CD14-positive monocyte (primary cell): ENCODE data around the gene BIRC2. TPM values are rescaled to one million over a fixed set of nuclear protein-coding genes. Genes with fewer than 3 reads are reported as not detected.
"Not testable (repeated sequence)": the region's sequence is repeated elsewhere in the genome, so short reads cannot be mapped to it uniquely, and the experiment has no call there.

ENCODE experiments used
- DNase-seq, 3 donors: peaks; one replicate each; pipeline ENCODE4 v3.0.0-alpha.2; 2011 to 2022
- H2AFZ ChIP-seq: 2 replicates; pipeline ENCODE4 v1.6.0; 2012; ENCODE audit warnings: mild to moderate bottlenecking, low read depth, low read length, inconsistent platforms; ENCODE audit not compliant: insufficient read depth, poor library complexity, severe bottlenecking
- H3K27ac ChIP-seq, 2 donors: 1 replicate in 1 of 2; 2 replicates in 1 of 2; pipeline ENCODE4 v1.5.1; 2012 to 2013; ENCODE audit warnings: low read length in 2 of 2, control low read depth in 1 of 2, inconsistent platforms in 1 of 2, low read depth in 1 of 2, mild to moderate bottlenecking in 1 of 2
- H3K27me3 ChIP-seq, 2 donors: one replicate each; pipeline versions ENCODE4 v1.6.0 to v1.6.1; 2011 to 2013; ENCODE audit warnings: low read length in 2 of 2; ENCODE audit not compliant: control insufficient read depth in 2 of 2, insufficient read depth in 2 of 2
- H3K36me3 ChIP-seq, 2 donors: replicated peaks in 1 of 2; 1 replicate in 1 of 2; 2 replicates in 1 of 2; pipeline versions ENCODE4 v1.5.1 to v1.6.1; 2012 to 2013; ENCODE audit warnings: low read length in 2 of 2, control low read depth in 1 of 2, inconsistent platforms in 1 of 2, mild to moderate bottlenecking in 1 of 2; ENCODE audit not compliant: insufficient read depth in 2 of 2, control insufficient read depth in 1 of 2
- H3K4me1 ChIP-seq, 2 donors: 1 replicate in 1 of 2; 2 replicates in 1 of 2; pipeline versions ENCODE4 v1.5.1 to v1.6.1; 2012 to 2013; ENCODE audit warnings: low read length in 2 of 2, control low read depth in 1 of 2, inconsistent platforms in 1 of 2, mild to moderate bottlenecking in 1 of 2, moderate library complexity in 1 of 2; ENCODE audit not compliant: insufficient read depth in 2 of 2, control insufficient read depth in 1 of 2
- H3K4me2 ChIP-seq: replicated peaks from 2 replicates; pipeline ENCODE3; 2012; ENCODE audit warnings: low read length, moderate library complexity, mild to moderate bottlenecking; ENCODE audit not compliant: poor library complexity, severe bottlenecking; ENCODE audit errors: extremely low read depth
- H3K4me3 ChIP-seq, 3 experiments: fragments of 200-600 bp in 1 of 3; sonication (generic) in 1 of 3; replicated peaks in 1 of 3; 1 replicate in 2 of 3; 2 replicates in 1 of 3; pipeline ENCODE4 v1.5.1; 2011 to 2013; ENCODE audit warnings: low read length in 3 of 3, mild to moderate bottlenecking in 3 of 3, control low read depth in 2 of 3, low read depth in 2 of 3, inconsistent platforms in 1 of 3, moderate library complexity in 1 of 3
- H3K79me2 ChIP-seq: 2 replicates; pipeline ENCODE4 v1.6.0; 2012; ENCODE audit warnings: mild to moderate bottlenecking, control low read depth, inconsistent platforms, low read length, moderate library complexity; ENCODE audit not compliant: insufficient read depth
- H3K9ac ChIP-seq: 2 replicates; pipeline ENCODE4 v1.6.0; 2017; ENCODE audit warnings: low read length, mild to moderate bottlenecking; ENCODE audit not compliant: insufficient read depth, poor library complexity, severe bottlenecking
- H3K9me3 ChIP-seq, 2 donors: replicated peaks in 1 of 2; 1 replicate in 1 of 2; 2 replicates in 1 of 2; pipeline versions ENCODE4 v1.5.1 to v1.6.1; 2012 to 2013; ENCODE audit warnings: low read length in 2 of 2, control low read depth in 1 of 2; ENCODE audit not compliant: control insufficient read depth in 1 of 2, insufficient read depth in 1 of 2
- H4K20me1 ChIP-seq: 2 replicates; pipeline ENCODE4 v1.6.0; 2012; ENCODE audit warnings: mild to moderate bottlenecking, low read length, control low read depth, moderate library complexity; ENCODE audit not compliant: insufficient read depth
- H3K27ac Mint-ChIP-seq, 7 donors: one replicate each; pipeline ENCODE4 v1.8.0; 2020; ENCODE audit warnings: mild to moderate bottlenecking in 7 of 7, mixed read lengths in 7 of 7, moderate library complexity in 6 of 7, inconsistent platforms in 2 of 7
- H3K27me3 Mint-ChIP-seq, 3 donors: one replicate each; pipeline ENCODE4 v1.8.0; 2021 to 2022; ENCODE audit warnings: low read depth in 3 of 3, mild to moderate bottlenecking in 3 of 3, mixed read lengths in 3 of 3, moderate library complexity in 3 of 3, inconsistent platforms in 1 of 3
- H3K36me3 Mint-ChIP-seq, 2 donors: one replicate each; pipeline ENCODE4 v1.8.0; 2020; ENCODE audit warnings: mixed read lengths in 2 of 2, inconsistent platforms in 1 of 2, mild to moderate bottlenecking in 1 of 2
- H3K4me1 Mint-ChIP-seq: one replicate; pipeline ENCODE4 v1.8.0; 2020; ENCODE audit warnings: mild to moderate bottlenecking, mixed read lengths
- H3K4me3 Mint-ChIP-seq, 2 donors: one replicate each; pipeline ENCODE4 v1.8.0; 2020; ENCODE audit warnings: mild to moderate bottlenecking in 2 of 2, mixed read lengths in 2 of 2, moderate library complexity in 1 of 2
- H3K9me3 Mint-ChIP-seq, 7 donors: one replicate each; pipeline ENCODE4 v1.8.0; 2020 to 2022; ENCODE audit warnings: mixed read lengths in 7 of 7, mild to moderate bottlenecking in 6 of 7, moderate library complexity in 6 of 7, inconsistent platforms in 2 of 7
- WGBS: methylation state at CpG from one replicate; pipeline ENCODE4 v1.1.5; 2013; ENCODE audit warnings: missing lambda C conversion rate; ENCODE audit not compliant: insufficient coverage; 5-methylcytosine and 5-hydroxymethylcytosine counted together
- intact Hi-C, 2 donors: fragments of 100-400 bp; cut with micrococcal nuclease; formaldehyde crosslinking; loops; one replicate each; pipeline versions ENCODE4 v1.15.0 to v1.15.1; 2023
- polyA plus RNA-seq, 3 donors: library from polyadenylated mRNA; depleted of rRNA in 1 of 3; unstranded in 2 of 3; stranded (reverse) in 1 of 3; fragments of 300-500 nt in 2 of 3; fragments of >200 nt in 1 of 3; fragmentation: Illumina TruSeq in 2 of 3; gene quantifications; 1 replicate in 2 of 3; 2 replicates in 1 of 3; pipeline ENCODE4 v1.2.3, GENCODE V29; 2012 to 2021
- TF ChIP-seq, protein P1 (sequence below): fragments of 200-600 bp; IDR thresholded peaks from one replicate; pipeline ENCODE4 v1.8.0; 2022; ENCODE audit warnings: antibody characterized with exemption, mild to moderate bottlenecking

BIRC2 gene
- polyA plus RNA-seq, 3 donors, result 25.3 to 54.7 (median 50.2) TPM

DNA sequence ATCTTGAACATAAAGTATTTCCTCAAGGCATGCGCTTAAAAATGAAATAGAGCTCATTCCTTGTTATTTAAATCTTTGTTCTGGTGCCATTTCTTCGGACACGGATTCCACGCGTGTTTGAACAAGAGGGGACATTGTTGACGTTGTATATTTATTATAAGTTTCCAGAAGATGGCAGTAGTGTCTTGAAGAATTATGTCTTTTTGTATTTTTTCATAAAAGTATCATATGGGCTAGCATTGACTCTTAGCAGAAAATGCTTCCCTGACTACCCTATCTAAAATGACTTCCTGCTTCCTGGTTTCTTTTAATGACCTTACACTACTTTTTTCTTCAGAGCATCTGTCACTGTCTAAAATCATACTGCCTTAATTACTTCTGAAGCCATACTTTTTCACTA, 20.4 kb downstream of the BIRC2 start:
- TF ChIP-seq, protein P1, sequence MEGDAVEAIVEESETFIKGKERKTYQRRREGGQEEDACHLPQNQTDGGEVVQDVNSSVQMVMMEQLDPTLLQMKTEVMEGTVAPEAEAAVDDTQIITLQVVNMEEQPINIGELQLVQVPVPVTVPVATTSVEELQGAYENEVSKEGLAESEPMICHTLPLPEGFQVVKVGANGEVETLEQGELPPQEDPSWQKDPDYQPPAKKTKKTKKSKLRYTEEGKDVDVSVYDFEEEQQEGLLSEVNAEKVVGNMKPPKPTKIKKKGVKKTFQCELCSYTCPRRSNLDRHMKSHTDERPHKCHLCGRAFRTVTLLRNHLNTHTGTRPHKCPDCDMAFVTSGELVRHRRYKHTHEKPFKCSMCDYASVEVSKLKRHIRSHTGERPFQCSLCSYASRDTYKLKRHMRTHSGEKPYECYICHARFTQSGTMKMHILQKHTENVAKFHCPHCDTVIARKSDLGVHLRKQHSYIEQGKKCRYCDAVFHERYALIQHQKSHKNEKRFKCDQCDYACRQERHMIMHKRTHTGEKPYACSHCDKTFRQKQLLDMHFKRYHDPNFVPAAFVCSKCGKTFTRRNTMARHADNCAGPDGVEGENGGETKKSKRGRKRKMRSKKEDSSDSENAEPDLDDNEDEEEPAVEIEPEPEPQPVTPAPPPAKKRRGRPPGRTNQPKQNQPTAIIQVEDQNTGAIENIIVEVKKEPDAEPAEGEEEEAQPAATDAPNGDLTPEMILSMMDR, result peak; percentile 23
- Histone ChIP-seq H4K20me1 (peaks cover 4% of the 10 kb centered on the region), H3K79me2 (peaks cover 3% of the 10 kb centered on the region), H3K4me3 (no peak overlapping the region), H3K9me3 (no peaks in the 10 kb centered on the region), H3K36me3 (peaks cover 56 to 65% of the 10 kb centered on the region in 2 donors), H3K4me2 (no peak overlapping the region), H2AFZ (no peak overlapping the region), H3K9ac (no peak overlapping the region), H3K27me3 (no peaks in the 10 kb centered on the region), H3K27ac (no peak overlapping the region), H3K4me1 (no peaks in the 10 kb centered on the region)
- H3K36me3 Mint-ChIP-seq, result peaks cover 61 to 69% of the 10 kb centered on the region in 2 donors
- no peak for DNase-seq
- peaks cover 0 to 1% (median 0%) of the 10 kb centered on the region in 7 donors for H3K9me3 Mint-ChIP-seq
- no CpG with 5 or more reads among the region's 6 CpGs for WGBS
- intact Hi-C loops, result no loop called here
- H3K27me3 Mint-ChIP-seq, result no peaks in the 10 kb centered on the region
- no peak overlapping the region for H3K4me3 Mint-ChIP-seq
- peaks cover 5% of the 10 kb centered on the region for H3K4me1 Mint-ChIP-seq
- H3K27ac Mint-ChIP-seq, result peak overlapping the region in 2 of 7 donors; percentile 6 to 35

- peak overlapping the region in 2 of 7 donors; percentile 8 to 18 for H3K27ac Mint-ChIP-seq
- Histone ChIP-seq H3K27ac (no peak overlapping the region), H4K20me1 (peaks cover 4% of the 10 kb centered on the region), H3K4me3 (no peak overlapping the region), H3K9ac (no peak overlapping the region), H3K27me3 (no peaks in the 10 kb centered on the region), H3K79me2 (peaks cover 3% of the 10 kb centered on the region), H3K4me2 (no peak overlapping the region), H2AFZ (no peak overlapping the region), H3K4me1 (no peaks in the 10 kb centered on the region), H3K36me3 (peaks cover 45 to 54% of the 10 kb centered on the region in 2 donors), H3K9me3 (no peaks in the 10 kb centered on the region)
- peaks cover 0 to 1% (median 0%) of the 10 kb centered on the region in 7 donors for H3K9me3 Mint-ChIP-seq
- DNase-seq, result no peak
- H3K4me1 Mint-ChIP-seq, result peaks cover 5% of the 10 kb centered on the region
- H3K4me3 Mint-ChIP-seq, result no peak overlapping the region
- intact Hi-C loops, result no loop called here
- WGBS, result 88% methylated on average over 1 of the region's 3 CpGs
- H3K27me3 Mint-ChIP-seq, result no peaks in the 10 kb centered on the region
- H3K36me3 Mint-ChIP-seq, result peaks cover 52 to 59% of the 10 kb centered on the region in 2 donors
- TF ChIP-seq, protein P1, result no peak
Measured at GRCh38 chr11:102368472-102368871, 21.5 kb downstream of the BIRC2 start.

- H3K79me2 ChIP-seq, H3K4me3 ChIP-seq, H3K27ac ChIP-seq, H3K4me3 Mint-ChIP-seq, H3K4me1 ChIP-seq, H2AFZ ChIP-seq, H3K27me3 Mint-ChIP-seq, H3K4me1 Mint-ChIP-seq, H3K27ac Mint-ChIP-seq, DNase-seq, H3K27me3 ChIP-seq, H3K4me2 ChIP-seq, H3K9me3 ChIP-seq, intact Hi-C loops, H3K9ac ChIP-seq, H3K9me3 Mint-ChIP-seq: not testable (repeated sequence)
- over 99% methylated on average over 18 of the region's 31 CpGs for WGBS
- H3K36me3 Mint-ChIP-seq, result peaks cover 51 to 62% of the 10 kb centered on the region in 2 donors
- Histone ChIP-seq H4K20me1 (peaks cover 28% of the 10 kb centered on the region), H3K36me3 (peaks cover 34 to 52% of the 10 kb centered on the region in 2 donors)
Measured at GRCh38 chr11:102374633-102375424, 27.8 kb downstream of the BIRC2 start.
